GM23338 (cell line): ENCODE data around the gene GCK. TPM values are rescaled to one million over a fixed set of nuclear protein-coding genes. Genes with fewer than 3 reads are reported as not detected.

Experiments used
- ATAC-seq: fragments of 200-7000 bp; cut with Tn5 transposase; 3 replicates; pipeline ENCODE4 v1.9.1; 2020
- DNase-seq: peaks from one replicate; pipeline ENCODE4 v3.0.0-alpha.2; 2015; ENCODE audit warnings: low spot score
- H2AFZ ChIP-seq: fragments of 200-600 bp; sonication (generic); 2 replicates; pipeline ENCODE4 v1.8.0; 2016; ENCODE audit warnings: antibody characterized with exemption, mild to moderate bottlenecking, moderate library complexity
- H3F3A ChIP-seq: fragments of 200-600 bp; sonication (generic); replicated peaks from 2 replicates; pipeline ENCODE4 v1.8.0; 2017; ENCODE audit warnings: antibody characterized with exemption, mixed run types, low read depth
- H3K27ac ChIP-seq: fragments of 200-600 bp; sonication (generic); 2 replicates; pipeline ENCODE4 v1.6.1; 2016; ENCODE audit warnings: low read depth
- H3K27me3 ChIP-seq: fragments of 200-600 bp; sonication (generic); 2 replicates; pipeline ENCODE4 v1.8.0; 2016; ENCODE audit warnings: mild to moderate bottlenecking, mixed run types, moderate library complexity; ENCODE audit not compliant: insufficient read depth
- H3K36me3 ChIP-seq: fragments of 200-600 bp; sonication (generic); 2 replicates; pipeline ENCODE4 v1.8.0; 2016; ENCODE audit warnings: mild to moderate bottlenecking; ENCODE audit not compliant: insufficient read depth
- H3K4me1 ChIP-seq: fragments of 200-600 bp; sonication (generic); 2 replicates; pipeline ENCODE4 v1.8.0; 2016; ENCODE audit warnings: mild to moderate bottlenecking, moderate library complexity; ENCODE audit not compliant: insufficient read depth
- H3K4me2 ChIP-seq: fragments of 200-600 bp; sonication (generic); 2 replicates; pipeline ENCODE4 v1.7.1; 2017; ENCODE audit warnings: mixed run types
- H3K4me3 ChIP-seq: fragments of 200-600 bp; sonication (generic); 2 replicates; pipeline ENCODE4 v1.6.1; 2016; ENCODE audit warnings: mixed run types
- H3K79me2 ChIP-seq: fragments of 200-600 bp; sonication (generic); replicated peaks from 2 replicates; pipeline ENCODE4 v1.8.0; 2017; ENCODE audit warnings: mild to moderate bottlenecking; ENCODE audit not compliant: insufficient read depth
- H3K9me2 ChIP-seq: fragments of 200-600 bp; sonication (generic); 2 replicates; pipeline ENCODE4 v1.8.0; 2017; ENCODE audit not compliant: insufficient read depth
- H4K20me1 ChIP-seq: fragments of 200-600 bp; sonication (generic); replicated peaks from 2 replicates; pipeline ENCODE4 v1.8.0; 2017; ENCODE audit warnings: mild to moderate bottlenecking; ENCODE audit not compliant: insufficient read depth
- H3K27ac Mint-ChIP-seq: 2 replicates; pipeline ENCODE4 v1.8.0; 2020; ENCODE audit warnings: inconsistent platforms, mild to moderate bottlenecking, moderate library complexity, mixed read lengths
- H3K27me3 Mint-ChIP-seq: 3 replicates; pipeline ENCODE4 v1.8.0; 2022; ENCODE audit warnings: low read depth, mild to moderate bottlenecking, moderate library complexity, mixed read lengths, inconsistent platforms; ENCODE audit not compliant: insufficient read depth, poor library complexity
- H3K36me3 Mint-ChIP-seq: 3 replicates; pipeline ENCODE4 v1.8.0; 2021; ENCODE audit warnings: low read depth, mild to moderate bottlenecking, inconsistent platforms, moderate library complexity, mixed read lengths
- H3K4me1 Mint-ChIP-seq: 3 replicates; pipeline ENCODE4 v1.8.0; 2020; ENCODE audit warnings: mild to moderate bottlenecking, inconsistent platforms, mixed read lengths
- H3K4me3 Mint-ChIP-seq: 3 replicates; pipeline ENCODE4 v1.8.0; 2021; ENCODE audit warnings: moderate library complexity, mild to moderate bottlenecking, inconsistent platforms, mixed read lengths
- H3K9me3 Mint-ChIP-seq: 3 replicates; pipeline ENCODE4 v1.8.0; 2020; ENCODE audit warnings: moderate library complexity, mild to moderate bottlenecking, inconsistent platforms, mixed read lengths
- CREB1 ChIP-seq: fragments of 250-450 bp; sonication (Bioruptor Pico); IDR thresholded peaks from 2 replicates; pipeline ENCODE4 v1.5.0; 2020; ENCODE audit warnings: low read depth, mild to moderate bottlenecking, moderate library complexity
- CTCF ChIP-seq, 2 experiments: fragments of 200-600 bp in 1 of 2; sonication (generic) in 1 of 2; conservative IDR thresholded peaks; 2 replicates each; pipeline versions ENCODE4 v1.5.1 to v1.6.1; 2016 to 2017; ENCODE audit warnings: antibody characterized with exemption in 2 of 2, low read depth in 2 of 2, mild to moderate bottlenecking in 2 of 2, moderate library complexity in 1 of 2
- ETS1 ChIP-seq: IDR thresholded peaks from 2 replicates; pipeline ENCODE4 v1.6.1; 2016; ENCODE audit warnings: antibody characterized with exemption
- EZH2 ChIP-seq: fragments of 200-600 bp; sonication (generic); IDR thresholded peaks from one replicate; pipeline ENCODE4 v1.8.0; 2017; ENCODE audit warnings: antibody characterized with exemption, mild to moderate bottlenecking, low read depth; ENCODE audit not compliant: unreplicated experiment
- EZH2phosphoT487 ChIP-seq: fragments of 200-600 bp; sonication (generic); IDR thresholded peaks from one replicate; pipeline ENCODE4 v1.8.1; 2018; ENCODE audit warnings: antibody characterized with exemption; ENCODE audit not compliant: unreplicated experiment
- JUNB ChIP-seq: IDR thresholded peaks from one replicate; pipeline ENCODE4 v1.6.1; 2016; ENCODE audit warnings: antibody characterized with exemption; ENCODE audit not compliant: unreplicated experiment
- NANOG ChIP-seq: IDR thresholded peaks from 2 replicates; pipeline ENCODE4 v1.6.1; 2016; ENCODE audit warnings: antibody characterized with exemption, borderline replicate concordance
- POLR2AphosphoS5 ChIP-seq: IDR thresholded peaks from 2 replicates; pipeline ENCODE4 v1.6.1; 2016; ENCODE audit warnings: antibody characterized with exemption, low read depth
- REST ChIP-seq: IDR thresholded peaks from one replicate; pipeline ENCODE4 v1.6.1; 2018; ENCODE audit warnings: antibody characterized with exemption; ENCODE audit not compliant: unreplicated experiment
- STAT1 ChIP-seq: IDR thresholded peaks from one replicate; pipeline ENCODE4 v1.6.1; 2016; ENCODE audit warnings: antibody characterized with exemption; ENCODE audit not compliant: unreplicated experiment
- ZNF114 ChIP-seq: fragments of 250-450 bp; sonication (Bioruptor Pico); IDR thresholded peaks from 2 replicates; pipeline ENCODE4 v1.5.0; 2020; ENCODE audit warnings: mild to moderate bottlenecking, moderate library complexity
- ZNF331 ChIP-seq: fragments of 250-450 bp; sonication (Bioruptor Pico); IDR thresholded peaks from 2 replicates; pipeline ENCODE4 v1.5.0; 2020; ENCODE audit warnings: low read depth, mild to moderate bottlenecking, moderate library complexity
- ZNF462 ChIP-seq: fragments of 250-450 bp; sonication (Bioruptor Pico); IDR thresholded peaks from 2 replicates; pipeline ENCODE4 v1.5.0; 2020; ENCODE audit warnings: mild to moderate bottlenecking, moderate library complexity
- polyA plus RNA-seq: library from polyadenylated mRNA; unstranded; fragments of >200 nt; fragmentation: Nextera tagmentation; extraction: Ambion mirVana; gene quantifications from 2 replicates; pipeline ENCODE4 v1.2.1, GENCODE V29; 2016
- total RNA-seq: library from RNA; depleted of rRNA; stranded (reverse); fragments of >200 nt; shearing (Covaris generic); gene quantifications from 2 replicates; pipeline ENCODE4 v1.2.3, GENCODE V29; 2014

Gene GCK
- total and polyA plus RNA-seq, 2 experiments from 2014 or later, result 6.1 to 7.3 TPM

GRCh38 chr7:44151956-44152355 lies 37.3 kb downstream of the GCK start:
- Histone ChIP-seq H4K20me1 (no peaks in the 10 kb centered on the region), H3K9me2 (no peaks in the 10 kb centered on the region), H3K36me3 (no peaks in the 10 kb centered on the region), H3K79me2 (no peaks in the 10 kb centered on the region), H3K4me2 (no peak overlapping the region), H3F3A (no peaks in the 10 kb centered on the region), H3K27ac (no peak overlapping the region), H2AFZ (no peak overlapping the region), H3K27me3 (0 out of 2 replicates have a peak, but pooled peaks cover 2% of the 10 kb centered on the region), H3K4me1 (peaks cover 3% of the 10 kb centered on the region), H3K4me3 (no peak overlapping the region)
- DNase-seq, result no peak
- Mint-ChIP-seq H3K27ac (no peak overlapping the region), H3K9me3 (no peaks in the 10 kb centered on the region), H3K4me3 (no peak overlapping the region), H3K4me1 (peaks cover 11% of the 10 kb centered on the region), H3K27me3 (peaks cover 9% of the 10 kb centered on the region), H3K36me3 (no peaks in the 10 kb centered on the region)
- no peak for TF ChIP-seq ZNF462
- no peak for TF ChIP-seq NANOG
- no peak for TF ChIP-seq ETS1
- no peak for TF ChIP-seq CTCF (conservative IDR thresholded peaks at IDR 0.05; ENCODE audit: low read depth in 2 of 2)
- no peak for TF ChIP-seq CREB1 (CRISPR knock-in tag)
- no peak for TF ChIP-seq POLR2AphosphoS5
- no peak for TF ChIP-seq ZNF114 (CRISPR knock-in tag)
- TF ChIP-seq ZNF331 (CRISPR knock-in tag), result no peak
- TF ChIP-seq STAT1, result no peak
- TF ChIP-seq EZH2phosphoT487, result no peak
- no peak for TF ChIP-seq REST
- TF ChIP-seq JUNB, result no peak
- no peak for TF ChIP-seq EZH2
- no peak for ATAC-seq
